Activated CD8-positive, alpha-beta memory T cell treated with anti-CD3 and anti-CD28 coated beads, Interleukin-2, amount 50 U/mL, for 24 hours (primary cell): Measurements from ENCODE around the gene ANKRD6.

Experiments used
- DNase-seq: peaks from one replicate; pipeline ENCODE4 v3.0.0-alpha.2; 2020; ENCODE audit errors: extremely low read depth

ANKRD6 gene

DNA sequence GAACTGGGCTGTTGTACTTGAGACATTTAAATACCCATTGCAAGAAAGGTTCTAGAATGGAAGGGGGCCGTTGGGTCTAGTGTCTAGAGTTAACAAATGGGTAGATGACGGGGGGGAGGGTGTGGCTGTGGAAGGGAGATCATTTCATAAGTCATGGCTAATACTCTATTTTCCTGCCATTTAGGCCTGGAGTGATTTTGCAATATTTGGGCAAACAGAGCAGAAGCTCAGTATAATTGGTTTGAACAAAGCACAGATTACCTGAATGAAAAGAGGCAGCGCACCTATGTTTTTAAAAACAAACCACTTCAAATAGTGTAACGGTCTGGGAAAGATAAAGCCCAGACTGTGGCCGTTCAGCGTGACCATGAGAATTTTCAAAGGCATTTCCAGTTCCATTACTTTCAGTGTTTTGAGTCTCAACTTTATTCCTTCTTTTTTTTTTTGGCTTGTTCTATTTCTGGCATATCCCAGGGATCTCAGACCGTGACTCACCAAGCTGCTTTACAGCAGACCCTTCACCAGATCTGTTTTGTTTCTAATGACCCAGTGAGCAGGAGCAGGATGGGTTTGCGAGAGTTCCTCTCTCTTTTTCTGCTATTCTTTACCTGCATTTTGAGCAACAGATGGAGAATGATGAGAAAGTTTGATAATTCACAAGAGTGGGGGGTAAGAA is 131.9 kb downstream of the ANKRD6 start:
- DNase-seq, result no peak

DNA sequence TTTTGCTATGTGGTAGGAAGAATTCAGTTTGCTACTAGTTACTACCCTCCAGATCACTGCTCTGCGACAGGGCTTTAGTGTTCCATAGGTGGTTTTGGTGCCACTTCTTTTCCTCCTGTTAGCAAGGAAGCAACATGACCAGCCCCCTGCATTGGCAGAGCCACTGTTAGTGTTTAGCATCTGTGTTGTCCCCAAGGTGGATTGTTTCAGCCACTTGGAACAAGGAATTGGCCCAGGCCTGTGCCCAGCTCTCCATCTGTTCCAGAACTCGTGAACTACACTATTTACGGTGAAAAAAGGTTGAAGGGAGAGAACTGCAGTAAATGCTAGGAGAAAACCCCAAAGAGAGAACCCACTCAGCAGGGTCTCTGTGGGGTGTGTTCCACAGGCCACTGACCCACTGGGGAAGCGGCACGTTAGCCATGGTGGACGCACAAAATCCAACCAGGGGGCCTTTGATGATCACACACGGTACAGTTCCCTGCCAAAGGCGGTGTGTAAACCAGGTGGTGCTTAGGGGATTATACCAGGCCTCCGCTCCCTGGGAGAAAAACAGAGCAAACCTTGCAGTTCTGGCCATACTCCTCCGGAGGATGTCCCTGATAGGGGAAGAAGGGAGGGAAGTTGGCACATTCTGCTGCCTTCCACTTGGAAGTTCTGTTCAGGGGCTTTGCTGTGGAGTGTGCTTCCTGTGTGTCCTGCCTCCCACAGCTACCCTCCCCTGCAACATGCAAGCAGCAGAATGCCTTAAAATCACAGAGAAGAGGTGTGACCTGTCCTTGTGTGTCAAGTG is 133.3 kb downstream of the ANKRD6 start:
- DNase-seq, result no peak

DNA sequence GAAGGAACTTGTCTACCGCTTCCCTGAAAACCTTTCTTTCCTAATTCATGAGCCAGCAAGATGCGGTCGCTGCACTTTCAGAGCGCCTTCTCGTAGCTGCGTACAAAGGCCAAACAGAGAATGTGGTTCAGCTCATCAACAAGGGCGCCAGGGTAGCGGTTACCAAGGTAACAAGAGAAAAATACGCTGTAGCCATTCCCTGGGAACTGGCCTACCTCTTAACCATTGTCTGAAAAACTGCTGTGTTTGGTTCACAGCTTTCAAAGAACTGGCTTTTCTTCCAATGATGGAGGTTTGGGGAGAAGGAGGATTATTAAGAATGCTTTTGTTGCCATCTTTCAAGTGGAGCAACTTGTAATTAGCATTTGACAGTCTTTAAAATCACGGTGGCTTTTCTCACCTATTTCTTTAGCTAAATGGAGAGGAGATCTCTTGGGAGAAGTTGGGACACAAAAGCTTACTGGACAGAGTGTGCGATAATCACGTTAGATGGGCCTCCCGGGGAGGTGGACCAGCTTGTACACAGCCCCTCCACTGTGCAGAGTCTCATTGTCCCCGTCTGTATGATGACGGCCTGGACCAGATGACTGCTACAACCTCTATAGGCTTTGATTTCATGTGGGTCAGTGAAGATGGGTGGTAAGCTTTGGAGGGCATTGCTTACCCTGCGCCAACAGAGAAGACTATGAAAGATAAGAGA is 134.1 kb downstream of the ANKRD6 start:
- no peak for DNase-seq

DNA sequence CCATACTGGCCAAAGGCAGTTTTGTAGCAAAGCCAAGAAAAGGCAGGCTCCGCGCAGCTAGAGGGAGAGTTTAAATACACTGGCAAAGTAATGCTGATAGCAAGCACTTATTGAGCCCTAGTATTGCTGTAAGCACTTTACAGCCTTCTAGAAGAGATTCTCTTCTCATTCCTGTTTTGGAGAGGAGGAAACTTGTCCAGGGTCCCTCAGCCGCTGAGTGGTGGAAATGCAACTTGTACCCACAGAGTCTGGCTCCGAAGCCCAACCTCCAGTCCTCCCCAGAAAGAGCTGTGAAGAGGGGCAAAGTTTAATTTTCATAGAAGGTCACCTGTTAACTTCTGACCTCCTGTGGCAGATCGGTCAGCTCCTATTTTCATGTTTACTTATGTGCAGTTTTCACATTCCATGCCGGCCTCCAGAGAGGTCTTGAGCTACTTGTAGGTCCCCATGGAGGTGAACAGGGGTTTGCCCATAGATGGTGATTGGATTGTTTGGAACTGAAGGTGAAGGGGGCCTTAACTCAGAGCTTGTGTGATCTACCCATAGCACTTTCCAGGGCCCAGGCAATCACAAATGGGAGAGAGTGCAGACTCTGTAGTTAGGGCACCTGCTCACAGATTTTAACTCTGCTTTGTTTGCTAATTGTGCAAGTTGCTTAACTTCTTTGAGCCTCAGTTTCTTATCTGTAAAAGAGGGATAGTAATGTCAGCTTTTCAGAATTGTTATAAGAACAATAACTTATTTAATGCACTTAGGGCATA is 134.9 kb downstream of the ANKRD6 start:
- DNase-seq, result no peak

DNA sequence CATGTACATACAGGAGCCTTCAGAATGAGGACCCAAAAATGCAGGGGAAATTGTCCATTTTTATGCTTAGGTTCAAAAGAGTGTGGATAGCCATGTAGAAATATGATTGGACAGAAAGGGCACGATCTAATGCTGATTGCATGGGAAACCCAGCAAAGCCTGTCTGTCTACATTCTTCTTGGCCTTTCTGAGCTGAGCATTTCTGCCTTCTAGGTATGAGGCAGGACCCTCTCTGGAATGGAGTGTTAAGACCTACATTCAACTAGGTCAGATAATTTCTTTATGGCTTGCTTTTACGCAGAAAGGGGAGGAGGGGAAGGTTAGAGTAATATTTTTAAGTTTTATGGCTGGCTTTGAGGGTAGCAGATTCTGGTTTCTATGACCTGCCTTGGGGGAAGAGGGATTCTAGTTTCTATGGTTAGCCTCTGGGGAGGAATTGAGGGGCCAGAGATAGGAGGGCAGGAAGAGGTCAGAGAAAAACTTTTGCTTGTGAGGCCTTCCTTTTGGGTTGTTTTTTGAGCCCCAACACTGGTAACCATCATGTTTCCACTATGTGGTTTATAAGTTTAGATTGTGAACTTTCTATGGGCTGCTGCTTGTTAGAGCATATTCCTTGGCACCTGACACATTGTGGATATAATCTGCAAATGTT is 142.1 kb downstream of the ANKRD6 start:
- no peak for DNase-seq

DNA sequence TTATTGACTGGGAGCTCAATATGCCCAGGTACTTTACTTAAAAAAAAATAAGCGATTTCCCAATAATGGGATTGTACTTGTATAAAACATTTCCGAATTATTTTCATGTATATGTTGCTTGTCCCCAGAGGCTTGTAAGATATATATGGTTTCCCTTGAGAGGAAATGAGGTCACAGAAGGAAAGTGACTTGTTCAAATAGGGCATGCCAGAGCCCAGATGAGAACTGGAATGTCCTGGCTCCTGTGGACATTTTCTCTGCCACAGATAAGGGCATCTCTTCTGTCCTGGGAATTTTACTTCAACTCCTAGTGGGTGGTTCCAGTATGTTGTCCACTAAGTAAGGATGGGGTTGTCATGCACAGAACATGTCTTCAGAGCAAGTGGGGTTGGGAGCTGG is 142.6 kb downstream of the ANKRD6 start:
- DNase-seq, result no peak

DNA sequence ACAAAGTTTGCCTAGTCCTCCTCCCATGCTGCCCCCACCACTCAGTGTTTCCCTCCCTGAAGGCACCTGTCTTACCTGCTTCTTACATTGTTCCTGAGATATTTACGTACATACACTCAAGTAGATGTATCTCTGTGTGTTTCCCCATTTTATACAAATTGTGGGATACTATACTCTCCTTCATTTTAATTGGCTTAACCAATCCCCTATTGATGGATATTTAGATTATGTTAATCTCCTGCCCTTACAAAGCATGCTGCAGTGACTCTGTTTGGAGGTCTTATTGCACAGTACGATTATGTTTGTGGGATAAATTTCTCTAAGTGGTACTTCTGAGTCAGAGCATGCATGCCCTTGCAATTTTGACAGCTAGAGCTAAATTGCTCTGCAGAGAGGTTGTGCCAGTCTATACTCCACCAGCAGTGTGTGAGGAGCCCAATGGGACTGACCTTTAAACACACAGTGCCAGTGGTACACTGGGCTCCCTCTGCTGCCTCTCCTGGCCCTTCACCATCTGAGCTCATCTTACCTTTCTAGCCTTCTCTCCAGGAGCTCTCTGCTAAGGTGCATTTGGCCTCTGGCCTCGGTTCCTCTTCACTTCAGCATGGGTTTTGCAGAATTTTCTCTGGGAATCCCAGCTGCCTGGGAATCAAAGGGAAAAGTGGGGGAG is 148.2 kb downstream of the ANKRD6 start:
- DNase-seq, result no peak

DNA sequence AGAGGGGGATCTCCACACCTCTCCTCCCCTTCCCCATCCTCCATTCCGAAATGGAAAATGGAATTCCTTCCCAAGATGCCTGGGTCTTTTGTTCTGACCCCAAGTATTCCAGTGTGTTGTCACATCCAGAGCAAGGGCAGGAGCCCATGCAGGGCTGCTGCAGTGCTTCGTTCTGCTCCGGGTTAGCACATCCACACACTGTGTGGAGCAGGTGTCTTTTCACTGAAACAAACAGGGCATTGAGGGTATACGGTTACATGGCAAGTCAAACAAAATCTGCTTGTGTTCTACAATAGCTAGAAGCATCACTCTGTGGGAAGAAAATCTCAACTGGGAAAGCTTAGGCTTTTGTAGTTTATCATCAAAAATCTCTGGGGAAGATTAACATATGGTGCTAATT is 148.7 kb downstream of the ANKRD6 start:
- no peak for DNase-seq

DNA sequence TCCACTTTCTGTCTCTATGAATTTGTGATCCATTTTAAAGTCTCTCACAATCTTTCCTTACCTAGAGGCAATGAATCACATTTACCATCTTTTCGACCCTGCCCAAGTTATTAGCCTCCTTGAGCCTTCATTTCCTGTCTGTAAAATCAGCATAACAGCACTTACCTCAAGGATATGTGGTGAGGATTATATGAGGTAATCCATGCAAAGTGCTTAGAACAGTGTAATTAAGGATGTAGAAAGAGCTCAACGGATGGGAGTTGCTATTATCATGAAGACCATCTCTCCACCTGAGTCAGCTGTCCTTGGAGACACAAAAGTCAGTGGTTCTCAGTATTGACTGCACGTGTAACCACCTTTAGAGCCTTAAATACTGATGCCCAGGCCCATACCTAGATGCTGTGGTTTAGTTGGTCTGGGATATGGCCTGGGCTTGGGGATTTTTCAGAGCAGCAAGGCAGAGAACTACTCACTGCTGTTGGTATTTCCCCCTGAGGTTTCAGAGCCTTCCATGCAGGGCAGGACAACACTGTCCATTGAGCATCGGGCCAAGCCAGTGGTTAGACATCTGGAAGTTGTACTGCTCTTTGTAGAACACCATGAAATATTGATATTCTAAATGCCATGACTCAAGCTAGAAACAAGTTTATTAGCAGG is 149.8 kb downstream of the ANKRD6 start:
- DNase-seq, result no peak

DNA sequence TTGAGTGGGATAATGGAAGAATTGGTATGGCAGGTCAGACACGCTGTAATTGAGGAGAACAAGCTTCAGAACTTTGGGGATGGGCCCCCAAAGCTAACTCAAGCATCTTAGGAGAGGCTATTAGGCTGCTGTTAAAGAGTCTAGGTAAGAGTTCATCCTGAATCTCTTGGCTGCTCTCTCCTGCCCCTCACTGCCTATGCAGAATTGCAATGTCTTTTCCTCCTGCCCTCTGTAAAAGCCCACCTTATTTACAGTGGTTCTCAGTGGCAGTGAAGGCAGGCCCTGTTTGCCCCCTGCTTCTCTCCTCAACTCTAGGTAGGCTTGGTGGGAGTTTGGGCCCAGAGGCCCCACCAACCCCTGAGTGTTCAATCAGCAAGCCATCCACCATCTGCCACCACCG is 150.6 kb downstream of the ANKRD6 start:
- DNase-seq, result no peak

DNA sequence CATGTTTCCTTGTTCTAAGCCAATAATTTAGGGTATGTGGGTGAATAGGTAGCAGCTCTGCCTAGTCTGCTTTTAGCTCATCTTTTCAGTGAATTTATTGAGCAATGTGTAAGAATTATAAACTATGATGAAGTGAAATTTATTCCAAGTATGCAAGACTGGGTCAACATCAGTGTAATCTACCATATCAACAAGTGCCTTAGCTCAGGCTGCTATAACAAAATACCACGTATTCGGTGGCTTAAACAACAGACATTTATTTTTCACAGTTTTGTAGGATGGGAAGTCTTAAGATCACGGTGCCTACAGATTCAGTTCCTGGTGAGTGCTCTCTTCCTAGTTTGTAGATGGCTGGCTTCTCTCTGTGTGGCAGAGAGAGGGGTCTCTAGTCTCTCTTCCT is 151.6 kb downstream of the ANKRD6 start:
- no peak for DNase-seq

DNA sequence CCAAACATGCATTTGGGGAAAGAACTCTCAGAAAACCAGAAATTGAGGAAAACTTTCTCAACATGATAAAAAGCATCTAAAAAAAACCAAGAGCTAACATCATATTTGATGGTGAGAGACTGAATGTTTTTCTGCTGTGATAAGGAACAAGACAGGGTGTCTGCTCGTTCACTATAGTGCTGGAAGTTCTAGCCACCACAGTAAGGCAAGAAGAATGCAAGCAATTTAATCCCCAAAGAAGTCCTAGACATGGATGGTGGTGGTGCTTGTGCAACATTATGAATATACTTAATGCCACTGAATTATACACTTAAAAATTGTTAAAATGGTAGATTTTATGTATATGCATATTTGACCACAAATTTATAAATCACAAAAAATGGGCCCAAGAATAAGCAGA is 152.2 kb downstream of the ANKRD6 start:
- no peak for DNase-seq

DNA sequence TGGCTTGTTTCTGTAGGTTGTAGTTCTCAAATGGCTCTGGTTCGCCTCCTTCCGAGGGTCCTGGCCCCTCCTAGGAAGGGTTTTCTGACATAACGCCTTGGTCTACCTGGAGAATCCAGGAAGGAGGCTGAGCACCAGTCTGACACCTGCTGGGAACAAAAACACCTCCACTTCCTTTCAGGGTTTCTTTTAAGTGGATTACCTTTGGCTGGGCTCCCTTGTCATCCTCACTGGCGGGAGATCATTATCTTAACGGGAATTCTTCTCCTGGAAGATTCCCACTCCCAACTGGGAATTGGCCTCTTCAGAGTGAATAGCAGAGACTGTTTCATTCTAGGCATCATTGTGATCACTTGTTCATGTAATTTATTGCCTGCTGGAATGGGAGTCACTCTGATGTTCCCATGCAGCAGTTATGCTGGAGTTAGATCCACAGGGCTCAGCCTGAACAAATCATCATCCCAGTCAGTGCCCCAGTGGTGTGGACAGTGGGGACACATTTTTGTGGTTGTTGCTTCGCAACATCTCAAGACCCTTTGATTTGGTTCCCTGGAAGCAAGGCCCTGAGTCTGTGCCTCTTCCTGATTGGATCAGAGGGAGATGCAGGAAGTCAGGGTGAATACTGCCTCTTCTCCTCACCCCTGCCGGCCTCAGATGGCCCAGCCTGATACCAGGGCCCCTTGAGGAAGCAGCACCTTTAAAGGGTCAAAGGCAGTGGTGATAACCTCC is 156.5 kb downstream of the ANKRD6 start:
- DNase-seq, result no peak

DNA sequence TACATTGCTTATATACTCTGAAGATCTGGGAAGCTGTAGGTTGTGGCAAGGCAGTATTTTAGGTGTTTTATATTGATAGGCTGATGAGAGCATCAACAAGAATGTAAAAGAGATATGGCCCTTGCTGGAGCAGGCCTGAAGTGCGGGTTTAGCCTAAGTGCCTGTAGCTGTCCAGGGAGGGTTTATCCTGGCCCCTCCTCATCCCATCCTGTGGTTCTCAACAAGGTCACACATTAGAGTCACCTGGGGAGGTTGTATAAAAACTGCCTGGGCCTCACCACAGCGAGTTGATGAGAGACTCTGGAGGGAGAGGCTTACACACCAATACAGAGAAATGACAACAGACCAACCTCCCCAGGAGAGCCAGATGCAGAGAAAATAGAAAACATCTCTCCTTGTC is 157.2 kb downstream of the ANKRD6 start:
- DNase-seq, result no peak

DNA sequence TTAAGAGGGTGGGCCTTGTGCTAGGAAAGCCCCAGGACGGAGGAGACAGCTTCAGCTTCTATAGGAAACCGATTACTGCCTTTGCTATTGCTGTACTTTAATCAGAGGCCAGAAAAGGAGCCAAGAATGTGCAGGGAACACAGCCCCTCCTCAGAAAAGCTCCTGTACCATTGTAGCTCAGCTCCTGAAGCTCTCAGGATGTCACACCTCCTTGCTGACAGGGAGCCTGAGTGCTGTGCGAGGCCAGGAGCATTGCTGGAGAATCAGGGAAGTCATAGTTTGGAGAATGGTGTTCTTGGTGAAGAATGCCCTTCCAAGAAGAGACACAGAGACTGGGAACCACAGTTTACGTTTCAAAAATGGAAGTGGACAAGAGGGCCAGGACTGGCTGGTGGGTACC is 158.8 kb downstream of the ANKRD6 start:
- no peak for DNase-seq

DNA sequence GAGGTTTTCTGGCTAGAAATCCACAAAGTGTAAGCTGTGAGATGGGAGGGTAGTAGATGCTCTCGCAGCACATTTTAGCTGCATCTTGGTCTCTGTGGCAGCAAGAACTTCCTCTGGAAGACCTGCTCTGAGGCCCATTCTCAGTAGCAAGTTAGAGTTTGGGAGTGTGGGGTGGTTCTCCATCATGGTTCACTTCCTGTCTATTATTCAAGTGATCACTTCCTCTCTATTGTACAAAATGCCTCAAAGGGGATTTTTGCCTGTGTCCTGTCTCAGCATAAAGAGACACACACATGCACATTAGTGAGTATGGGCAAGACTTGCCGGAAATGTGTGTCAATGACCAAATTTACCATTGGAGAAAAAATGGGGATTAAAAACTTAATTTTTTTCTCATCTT is 163.1 kb downstream of the ANKRD6 start:
- DNase-seq, result no peak

DNA sequence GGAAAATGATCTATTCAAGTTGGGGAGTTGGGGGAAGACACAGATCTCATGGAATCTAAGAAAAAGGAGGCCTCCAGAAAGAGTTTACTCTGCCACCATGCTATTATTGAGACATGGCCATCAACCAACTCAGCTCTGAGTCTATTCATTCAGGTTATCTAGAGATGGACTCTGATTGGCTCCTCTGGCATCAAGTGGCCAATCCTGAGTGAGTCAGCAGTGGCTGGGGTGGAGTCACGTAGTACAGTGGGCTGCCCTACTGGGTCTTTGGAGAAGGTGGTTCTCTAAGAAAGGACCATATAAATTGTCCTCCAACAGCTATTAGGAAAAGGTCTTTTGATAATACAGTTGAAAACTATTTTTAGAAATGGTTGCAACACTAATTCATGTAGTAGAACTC is 163.5 kb downstream of the ANKRD6 start:
- no peak for DNase-seq

DNA sequence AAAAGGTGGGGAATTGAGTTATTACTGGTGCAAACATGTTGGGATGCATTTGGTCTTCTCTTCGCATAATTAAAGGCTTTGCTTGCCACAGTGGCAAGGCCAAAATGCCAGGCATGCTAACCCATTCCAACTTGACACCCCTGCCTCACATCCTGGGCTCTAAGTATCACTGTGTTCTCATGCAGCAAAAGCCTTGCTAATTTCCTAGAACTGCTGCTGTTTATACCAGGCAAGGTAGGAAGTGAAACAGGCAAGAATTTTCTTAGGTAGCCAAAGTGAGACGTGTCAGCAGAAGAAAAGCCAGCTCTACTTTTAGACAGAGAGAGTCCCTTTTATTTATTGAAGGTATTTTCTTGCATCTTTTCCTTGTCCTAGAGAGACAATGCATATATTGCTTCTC is 164.4 kb downstream of the ANKRD6 start:
- DNase-seq, result no peak

DNA sequence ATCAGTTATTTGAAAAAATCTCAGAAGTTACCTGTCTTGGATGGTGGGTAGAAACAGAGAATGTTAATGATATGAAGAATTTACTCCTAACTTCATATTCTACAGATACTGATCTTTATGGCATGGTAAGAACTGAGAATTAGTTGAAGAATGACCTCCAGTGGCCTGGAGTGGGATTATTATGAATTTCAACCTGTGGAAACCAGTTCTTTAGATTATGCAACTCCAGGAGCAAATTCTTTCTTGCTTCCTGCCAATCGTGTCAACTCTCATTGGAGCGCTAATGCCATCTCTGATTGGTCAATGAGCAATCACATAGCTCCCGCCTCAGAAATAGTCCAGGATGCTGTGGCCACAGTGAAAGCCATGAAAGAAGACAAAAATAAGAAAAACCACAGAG is 165.0 kb downstream of the ANKRD6 start:
- DNase-seq, result no peak

DNA sequence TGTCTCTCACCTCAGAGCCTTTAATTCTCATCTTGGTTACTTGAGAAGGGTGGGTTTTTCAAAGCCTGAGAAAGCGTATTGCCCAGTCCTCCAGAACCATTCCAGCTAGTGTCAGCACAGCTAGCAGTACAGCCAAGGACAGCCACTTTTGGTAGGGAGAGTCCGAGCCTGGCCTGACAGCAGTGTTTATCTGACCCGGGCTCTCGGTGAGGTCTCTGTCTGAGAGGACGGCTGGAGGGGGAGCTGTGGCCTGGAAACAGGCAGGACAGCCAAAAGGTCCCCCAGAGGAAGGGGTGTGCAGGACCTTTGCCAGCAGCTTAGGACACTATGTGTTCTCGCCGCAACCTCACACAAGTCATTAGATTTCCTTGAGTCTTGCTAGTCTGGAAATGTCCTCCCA is 166.8 kb downstream of the ANKRD6 start:
- DNase-seq, result no peak
